ENCODE data around the gene ZNF622.
"Not testable (repeated sequence)": the region's sequence is repeated elsewhere in the genome, so short reads cannot be mapped to it uniquely, and the experiment has no call there.

Gene ZNF622

GRCh38 chr5:16480144-16480543, 14.5 kb upstream of the ZNF622 start:
- no peak for DNase-seq (ENCODE audit: low read depth in 2 of 2)

- DNase-seq (ENCODE audit: low read depth in 2 of 2): no peak
These were observed 11.9 kb upstream of the ZNF622 start for GRCh38 chr5:16477541-16477940.

GRCh38 chr5:16476417-16476816, 10.8 kb upstream of the ZNF622 start:
- DNase-seq (ENCODE audit: low read depth in 2 of 2): not testable (repeated sequence)

GRCh38 chr5:16471387-16471786, 5.8 kb upstream of the ZNF622 start:
- no peak for DNase-seq (ENCODE audit: low read depth in 2 of 2)

- no peak for DNase-seq (ENCODE audit: low read depth in 2 of 2)
These were observed 2.0 kb upstream of the ZNF622 start for GRCh38 chr5:16467363-16468219.

GRCh38 chr5:16464664-16465543, 696 bp downstream of the ZNF622 start:
- no peak for DNase-seq (ENCODE audit: low read depth in 2 of 2)

- DNase-seq (ENCODE audit: low read depth in 2 of 2): no peak
These were observed 1.4 kb downstream of the ZNF622 start for GRCh38 chr5:16464231-16464630.

GRCh38 chr5:16461782-16462181, 3.8 kb downstream of the ZNF622 start:
- no peak for DNase-seq (ENCODE audit: low read depth in 2 of 2)

- DNase-seq (ENCODE audit: low read depth in 2 of 2): no peak
These were observed 4.6 kb downstream of the ZNF622 start for GRCh38 chr5:16461026-16461425.

- DNase-seq (ENCODE audit: low read depth in 2 of 2): no peak
These were observed 6.1 kb downstream of the ZNF622 start for GRCh38 chr5:16459451-16459850.

GRCh38 chr5:16457853-16458252, 7.7 kb downstream of the ZNF622 start:
- DNase-seq (ENCODE audit: low read depth in 2 of 2): no peak

GRCh38 chr5:16457451-16457850, 8.1 kb downstream of the ZNF622 start:
- DNase-seq (ENCODE audit: low read depth in 2 of 2): no peak

- DNase-seq (ENCODE audit: low read depth in 2 of 2): no peak
These were observed 9.3 kb downstream of the ZNF622 start for GRCh38 chr5:16456103-16456832.

- no peak for DNase-seq (ENCODE audit: low read depth in 2 of 2)
These were observed 9.9 kb downstream of the ZNF622 start for GRCh38 chr5:16455668-16456067.

GRCh38 chr5:16454686-16455085, 10.9 kb downstream of the ZNF622 start:
- no peak for DNase-seq (ENCODE audit: low read depth in 2 of 2)

GRCh38 chr5:16453609-16454008, 12.0 kb downstream of the ZNF622 start:
- DNase-seq (ENCODE audit: low read depth in 2 of 2): no peak

- no peak for DNase-seq (ENCODE audit: low read depth in 2 of 2)
These were observed 15.4 kb downstream of the ZNF622 start for GRCh38 chr5:16450163-16450562.

GRCh38 chr5:16446993-16447392, 18.6 kb downstream of the ZNF622 start:
- DNase-seq (ENCODE audit: low read depth in 2 of 2): no peak

- no peak for DNase-seq (ENCODE audit: low read depth in 2 of 2)
These were observed 27.6 kb downstream of the ZNF622 start for GRCh38 chr5:16437977-16438376.

- not testable (repeated sequence) for DNase-seq (ENCODE audit: low read depth in 2 of 2)
These were observed 29.4 kb downstream of the ZNF622 start for GRCh38 chr5:16436065-16436682.

- DNase-seq (ENCODE audit: low read depth in 2 of 2): no peak
These were observed 34.1 kb downstream of the ZNF622 start for GRCh38 chr5:16431490-16431889.
